HTR-8/SVneo (cell line): ENCODE measurements around the gene SECTM1.
A peak's percentile ranks its signal among the peaks of the same experiment; 100 is the strongest.

ENCODE experiments used
- DNase-seq: peaks from one replicate; pipeline ENCODE4 v3.0.0; 2011; ENCODE audit warnings: low spot score, mixed read lengths; ENCODE audit not compliant: insufficient read length
- FAIRE-seq: peaks from 2 replicates; lab custom pipeline; 2011; peaks lifted over from hg19 to GRCh38; lab: Jason Lieb, UNC

SECTM1 gene

GRCh38 chr17:82302991-82303943 is 30.3 kb downstream of the SECTM1 start:
- FAIRE-seq, result no peak
- DNase-seq, result no peak

GRCh38 chr17:82302568-82302963 is 31.0 kb downstream of the SECTM1 start:
- DNase-seq (no peak), FAIRE-seq (no peak)

- FAIRE-seq (no peak), DNase-seq (no peak)
Measured at GRCh38 chr17:82301916-82302567, 31.5 kb downstream of the SECTM1 start.

- FAIRE-seq, result no peak
- DNase-seq, result no peak
Measured at GRCh38 chr17:82301300-82301915, 32.2 kb downstream of the SECTM1 start.

GRCh38 chr17:82300707-82301270 is 32.8 kb downstream of the SECTM1 start:
- peak; percentile 67 for DNase-seq
- no peak for FAIRE-seq

- FAIRE-seq (no peak), DNase-seq (no peak)
Measured at GRCh38 chr17:82300228-82300627, 33.3 kb downstream of the SECTM1 start.

GRCh38 chr17:82299452-82299851 is 34.1 kb downstream of the SECTM1 start:
- DNase-seq, result no peak
- FAIRE-seq, result no peak

GRCh38 chr17:82298538-82299421 is 34.8 kb downstream of the SECTM1 start:
- FAIRE-seq (no peak), DNase-seq (no peak)

GRCh38 chr17:82297714-82298537 is 35.6 kb downstream of the SECTM1 start:
- FAIRE-seq (peak; percentile 23), DNase-seq (peak; percentile 92)

- no peak for FAIRE-seq
- DNase-seq, result peak; percentile 68
Measured at GRCh38 chr17:82297280-82297713, 36.3 kb downstream of the SECTM1 start.

GRCh38 chr17:82296511-82297279 is 36.9 kb downstream of the SECTM1 start:
- FAIRE-seq, result no peak
- DNase-seq, result no peak

- no peak for FAIRE-seq
- DNase-seq, result no peak
Measured at GRCh38 chr17:82295472-82295814, 38.1 kb downstream of the SECTM1 start.

GRCh38 chr17:82294064-82294773 is 39.3 kb downstream of the SECTM1 start:
- DNase-seq, result no peak
- no peak for FAIRE-seq

- DNase-seq (peak; percentile 98), FAIRE-seq (peak; percentile 94)
Measured at GRCh38 chr17:82292251-82293154, 41.1 kb downstream of the SECTM1 start.

- FAIRE-seq, result no peak
- DNase-seq, result no peak
Measured at GRCh38 chr17:82291582-82292250, 41.9 kb downstream of the SECTM1 start.
